Psoas muscle (tissue), 8 donors: ENCODE results near the gene CLDN22. TPM values are rescaled to one million over a fixed set of nuclear protein-coding genes. Genes with fewer than 3 reads are reported as not detected.

Experiments
- ATAC-seq, 4 donors: fragments of 200-7000 bp; cut with Tn5 transposase; one replicate each; pipeline ENCODE4 v1.9.1; 2020; ENCODE audit warnings: moderate library complexity in 3 of 4, mild to moderate bottlenecking in 2 of 4
- DNase-seq, 2 donors: peaks; one replicate each; pipeline ENCODE4 v3.0.0-alpha.2; 2020
- H3K27ac ChIP-seq: fragments of 200-600 bp; one replicate; pipeline ENCODE4 v1.8.0; 2022
- H3K27me3 ChIP-seq, 3 donors: fragments of 200-600 bp in 1 of 3; one replicate each; pipeline versions ENCODE4 v1.6.1 to v1.8.0; 2013 to 2022; ENCODE audit warnings: low read length in 2 of 3, mild to moderate bottlenecking in 2 of 3, moderate library complexity in 1 of 3; ENCODE audit not compliant: insufficient read depth in 3 of 3
- H3K36me3 ChIP-seq, 2 donors: fragments of 200-600 bp in 1 of 2; one replicate each; pipeline versions ENCODE4 v1.6.1 to v1.8.0; 2013 to 2022; ENCODE audit warnings: low read depth in 1 of 2, mild to moderate bottlenecking in 1 of 2, moderate library complexity in 1 of 2; ENCODE audit not compliant: insufficient read depth in 1 of 2
- H3K4me1 ChIP-seq: fragments of 200-600 bp; one replicate; pipeline ENCODE4 v1.8.0; 2022
- H3K4me3 ChIP-seq: fragments of 200-600 bp; one replicate; pipeline ENCODE4 v1.8.0; 2022; ENCODE audit warnings: mild to moderate bottlenecking
- H3K9me3 ChIP-seq: fragments of 200-600 bp; one replicate; pipeline ENCODE4 v1.8.0; 2022
- WGBS, 3 donors: extraction: QIAGEN DNeasy Blood & Tissue Kit; methylation state at CpG; one replicate each; pipeline versions ENCODE4 v1.1.6 to v1.1.7; 2013; 5-methylcytosine and 5-hydroxymethylcytosine counted together
- intact Hi-C, 2 donors: fragments of 100-400 bp; cut with DNase I; formaldehyde crosslinking; loops; one replicate each; pipeline versions ENCODE4 v1.11.0 to v1.14.2; 2022
- polyA plus RNA-seq, 3 donors: library from polyadenylated mRNA; stranded (reverse); fragments of 200-250 nt; gene quantifications; one replicate each; pipeline ENCODE4 v1.2.3, GENCODE V29; 2013
- total RNA-seq, 4 donors: library from RNA; stranded (reverse); fragmentation: NEBNext Ultra II Directional in 2 of 4; extraction: Animal tissue kit (Norgen Biotek cat#: 25700) in 2 of 4; gene quantifications; one replicate each; pipeline versions ENCODE4 v1.2.1 to v1.2.4, GENCODE V29; 2021 to 2023
- TF ChIP-seq, protein P1 (sequence below): fragments of 200-600 bp; IDR thresholded peaks from one replicate; pipeline ENCODE4 v1.8.0; 2022; ENCODE audit warnings: antibody characterized with exemption
- donor health status: healthy with polysubstance abuse.
- donor health status: DM: no; HTN: no; CAD: no; lungs with moderate emphysema.
- donor health status: Bipolar disorder and iron deficiency.
- donor health status: healthy.
- donor health status: DM: yes; HTN: yes; CAD: no.
- donor health status: DM: no; HTN: no; CAD: no.
- donor health status: DM: no; HTN: no; CAD: no.
- donor health status: DM: yes; HTN: yes; CAD: no.

CLDN22 gene
- total and polyA plus RNA-seq, 7 donors: not detected

- WGBS, 3 donors: 93 to 94% (median 94%) methylated on average over 15 of the region's 15 CpGs
- intact Hi-C loops: no loop called here
- TF ChIP-seq, protein P1, sequence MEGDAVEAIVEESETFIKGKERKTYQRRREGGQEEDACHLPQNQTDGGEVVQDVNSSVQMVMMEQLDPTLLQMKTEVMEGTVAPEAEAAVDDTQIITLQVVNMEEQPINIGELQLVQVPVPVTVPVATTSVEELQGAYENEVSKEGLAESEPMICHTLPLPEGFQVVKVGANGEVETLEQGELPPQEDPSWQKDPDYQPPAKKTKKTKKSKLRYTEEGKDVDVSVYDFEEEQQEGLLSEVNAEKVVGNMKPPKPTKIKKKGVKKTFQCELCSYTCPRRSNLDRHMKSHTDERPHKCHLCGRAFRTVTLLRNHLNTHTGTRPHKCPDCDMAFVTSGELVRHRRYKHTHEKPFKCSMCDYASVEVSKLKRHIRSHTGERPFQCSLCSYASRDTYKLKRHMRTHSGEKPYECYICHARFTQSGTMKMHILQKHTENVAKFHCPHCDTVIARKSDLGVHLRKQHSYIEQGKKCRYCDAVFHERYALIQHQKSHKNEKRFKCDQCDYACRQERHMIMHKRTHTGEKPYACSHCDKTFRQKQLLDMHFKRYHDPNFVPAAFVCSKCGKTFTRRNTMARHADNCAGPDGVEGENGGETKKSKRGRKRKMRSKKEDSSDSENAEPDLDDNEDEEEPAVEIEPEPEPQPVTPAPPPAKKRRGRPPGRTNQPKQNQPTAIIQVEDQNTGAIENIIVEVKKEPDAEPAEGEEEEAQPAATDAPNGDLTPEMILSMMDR: no peak
- Histone ChIP-seq H3K27me3 (no peaks in the 10 kb centered on the region), H3K9me3 (no peaks in the 10 kb centered on the region), H3K4me1 (no peaks in the 10 kb centered on the region), H3K4me3 (no peak overlapping the region), H3K36me3 (peaks cover 0 to 39% of the 10 kb centered on the region in 2 donors), H3K27ac (no peak overlapping the region)
- no peak for DNase-seq
- no peak for ATAC-seq
Measured at GRCh38 chr4:183314336-183314735, 5.7 kb downstream of the CLDN22 start.

DNA sequence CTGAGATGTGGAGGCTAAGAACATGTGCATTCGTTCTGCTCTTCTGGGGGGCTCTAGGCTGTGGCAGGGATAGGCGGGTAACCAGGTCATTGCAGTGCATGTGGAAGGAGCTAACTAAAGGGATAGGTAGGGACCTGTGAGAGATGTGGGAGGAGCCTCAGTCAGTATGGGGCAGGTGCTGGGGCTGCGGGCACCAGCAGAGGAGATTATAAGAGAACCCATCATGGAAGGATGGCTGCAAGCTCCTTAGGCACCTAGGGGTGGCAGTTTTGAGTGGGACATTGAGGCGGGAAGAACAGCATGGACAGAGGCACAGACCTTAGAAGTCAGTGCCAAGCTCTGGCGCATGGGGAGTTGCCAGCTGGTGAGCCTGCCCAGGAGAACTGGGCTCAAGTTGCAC is 7.2 kb downstream of the CLDN22 start:
- TF ChIP-seq, protein P1: no peak
- Histone ChIP-seq H3K4me3 (no peak overlapping the region), H3K27me3 (no peaks in the 10 kb centered on the region), H3K27ac (no peak overlapping the region), H3K4me1 (no peaks in the 10 kb centered on the region), H3K9me3 (no peaks in the 10 kb centered on the region), H3K36me3 (peaks cover 0 to 39% of the 10 kb centered on the region in 2 donors)
- DNase-seq (no peak), ATAC-seq (no peak)
- intact Hi-C loops: no loop called here
- 75 to 95% (median 80%) methylated on average over 5 of the region's 5 CpGs for WGBS, 3 donors

- H3K27ac ChIP-seq: no peak overlapping the region
- H3K27me3 ChIP-seq: no peaks in the 10 kb centered on the region
- intact Hi-C loops: no loop called here
- no peak for ATAC-seq
- H3K4me3 ChIP-seq: no peak overlapping the region
- 68 to 89% (median 80%) methylated on average over 3 of the region's 3 CpGs for WGBS, 3 donors
- DNase-seq: no peak
- H3K4me1 ChIP-seq: no peaks in the 10 kb centered on the region
- no peaks in the 10 kb centered on the region for H3K9me3 ChIP-seq
- TF ChIP-seq, protein P1: no peak
- H3K36me3 ChIP-seq: peaks cover 0 to 4% of the 10 kb centered on the region in 2 donors
Measured at GRCh38 chr4:183306811-183307210, 13.3 kb downstream of the CLDN22 start.

GRCh38 chr4:183304538-183304937 is 15.5 kb downstream of the CLDN22 start:
- TF ChIP-seq, protein P1: no peak
- 95 to 100% (median 95%) methylated on average over 2 of the region's 2 CpGs for WGBS, 3 donors
- intact Hi-C loops: no loop called here
- Histone ChIP-seq H3K27me3 (no peaks in the 10 kb centered on the region), H3K4me3 (no peak overlapping the region), H3K4me1 (no peaks in the 10 kb centered on the region), H3K36me3 (peaks cover 0 to 4% of the 10 kb centered on the region in 2 donors), H3K9me3 (no peaks in the 10 kb centered on the region), H3K27ac (no peak overlapping the region)
- no peak for ATAC-seq
- no peak for DNase-seq

GRCh38 chr4:183304067-183304466 is 16.0 kb downstream of the CLDN22 start:
- TF ChIP-seq, protein P1: no peak
- Histone ChIP-seq H3K4me1 (no peaks in the 10 kb centered on the region), H3K4me3 (no peak overlapping the region), H3K27ac (no peak overlapping the region), H3K36me3 (peaks cover 0 to 4% of the 10 kb centered on the region in 2 donors), H3K9me3 (no peaks in the 10 kb centered on the region), H3K27me3 (no peaks in the 10 kb centered on the region)
- intact Hi-C loops: no loop called here
- ATAC-seq: no peak
- 98% methylated on average over 4 of the region's 4 CpGs for WGBS, 3 donors
- no peak for DNase-seq
